A549 treated with dexamethasone at 1 μM for 4 hours (cell line): ENCODE measurements around the gene MESP1. TPM values are rescaled to one million over a fixed set of nuclear protein-coding genes. Genes with fewer than 3 reads are reported as not detected.

Source experiments
- total RNA-seq: library from RNA; stranded (reverse); fragments of 200-300 nt; extraction: Qiagen RNA extraction; gene quantifications from 5 replicates; pipeline ENCODE4 v1.2.3, GENCODE V29; 2022

The MESP1 gene, protein sequence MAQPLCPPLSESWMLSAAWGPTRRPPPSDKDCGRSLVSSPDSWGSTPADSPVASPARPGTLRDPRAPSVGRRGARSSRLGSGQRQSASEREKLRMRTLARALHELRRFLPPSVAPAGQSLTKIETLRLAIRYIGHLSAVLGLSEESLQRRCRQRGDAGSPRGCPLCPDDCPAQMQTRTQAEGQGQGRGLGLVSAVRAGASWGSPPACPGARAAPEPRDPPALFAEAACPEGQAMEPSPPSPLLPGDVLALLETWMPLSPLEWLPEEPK
- 1.7 to 6.0 TPM (median 4.4 TPM) in 5 replicates for total RNA-seq

DNA sequence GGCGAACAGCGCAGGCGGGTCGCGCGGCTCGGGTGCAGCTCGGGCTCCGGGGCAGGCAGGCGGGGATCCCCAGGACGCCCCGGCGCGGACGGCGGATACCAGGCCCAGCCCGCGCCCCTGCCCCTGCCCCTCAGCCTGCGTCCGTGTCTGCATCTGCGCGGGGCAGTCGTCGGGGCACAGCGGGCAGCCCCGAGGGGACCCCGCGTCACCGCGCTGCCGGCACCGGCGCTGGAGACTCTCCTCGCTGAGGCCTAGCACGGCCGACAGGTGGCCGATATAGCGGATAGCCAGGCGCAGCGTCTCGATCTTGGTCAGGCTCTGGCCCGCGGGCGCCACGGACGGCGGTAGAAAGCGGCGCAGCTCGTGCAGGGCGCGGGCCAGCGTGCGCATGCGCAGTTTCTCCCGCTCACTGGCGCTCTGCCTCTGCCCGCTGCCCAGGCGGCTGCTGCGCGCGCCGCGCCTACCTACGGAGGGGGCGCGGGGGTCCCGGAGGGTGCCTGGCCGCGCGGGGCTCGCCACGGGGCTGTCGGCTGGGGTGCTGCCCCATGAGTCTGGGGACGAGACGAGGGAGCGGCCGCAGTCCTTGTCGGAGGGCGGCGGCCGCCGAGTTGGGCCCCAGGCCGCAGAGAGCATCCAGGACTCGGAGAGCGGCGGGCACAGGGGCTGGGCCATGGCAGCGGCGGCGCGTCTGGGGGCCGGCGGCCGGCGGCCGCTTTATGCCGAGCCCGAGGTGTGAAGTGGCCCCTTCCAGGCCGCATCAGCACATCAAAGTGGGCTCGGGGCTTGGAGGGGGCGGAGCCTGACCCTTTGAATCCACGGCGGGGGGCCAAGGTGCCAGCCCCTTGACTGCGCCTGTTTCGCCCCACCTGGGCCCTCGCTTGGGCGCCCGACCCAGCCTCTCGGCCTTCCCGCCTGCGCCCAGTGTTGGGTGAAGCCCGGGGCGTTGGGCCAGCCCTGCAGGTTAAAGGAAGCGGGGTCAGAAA lies at the start of gene MESP1:
TSS of gene MESP1 (minus strand) at position 690 of the 983 bp plus-strand sequence. CDS start at position 672, 18 bp downstream.

DNA sequence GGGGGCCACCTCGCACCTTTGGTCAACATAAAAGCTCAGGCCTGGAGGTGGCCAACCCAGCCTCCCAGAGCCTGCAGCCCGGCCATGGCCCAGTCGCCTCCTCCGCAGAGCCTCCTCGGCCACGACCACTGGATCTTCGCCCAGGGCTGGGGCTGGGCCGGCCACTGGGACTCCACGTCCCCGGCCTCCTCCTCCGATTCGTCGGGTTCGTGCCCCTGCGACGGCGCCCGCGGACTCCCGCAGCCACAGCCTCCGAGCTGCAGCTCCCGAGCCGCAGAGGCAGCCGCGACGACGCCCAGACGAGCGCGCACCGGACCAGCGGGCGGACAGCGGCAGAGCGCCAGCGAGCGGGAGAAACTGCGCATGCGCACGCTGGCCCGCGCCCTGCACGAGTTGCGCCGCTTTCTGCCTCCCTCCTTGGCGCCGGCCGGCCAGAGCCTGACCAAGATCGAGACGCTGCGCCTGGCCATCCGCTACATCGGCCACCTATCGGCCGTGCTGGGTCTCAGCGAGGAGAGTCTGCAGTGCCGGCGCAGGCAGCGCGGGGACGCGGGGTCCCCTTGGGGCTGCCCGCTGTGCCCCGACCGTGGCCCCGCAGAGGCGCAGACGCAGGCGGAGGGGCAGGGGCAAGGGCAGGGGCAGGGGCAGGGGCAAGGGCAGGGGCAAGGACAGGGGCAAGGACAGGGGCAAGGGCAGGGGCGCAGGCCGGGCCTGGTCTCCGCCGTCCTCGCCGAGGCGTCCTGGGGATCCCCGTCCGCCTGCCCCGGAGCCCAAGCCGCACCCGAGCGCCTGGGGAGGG lies 25.4 kb upstream of the MESP1 start, which contains the start of gene MESP2:
TSS of gene MESP2 (plus strand) at position 59 of the 799 bp plus-strand sequence. CDS start at position 85, 26 bp downstream.

Other genes starting within 250 kb of the MESP1 start
- gene TICRR, start 175.8 kb downstream of the MESP1 start, total RNA-seq, result 8.8 to 13.6 TPM (median 12.1 TPM) in 5 replicates
- 2.8 to 5.2 TPM (median 4.0 TPM) in 5 replicates for gene KIF7, start 95.8 kb downstream of the MESP1 start, total RNA-seq
- 0.06 to 0.09 TPM (median 0.08 TPM) in 5 replicates for gene PLIN1, start 71.9 kb downstream of the MESP1 start, total RNA-seq
- gene PEX11A, start 60.5 kb downstream of the MESP1 start, total RNA-seq, result 7.4 to 9.9 TPM (median 8.5 TPM) in 5 replicates
- 0.10 to 0.27 TPM (median 0.17 TPM) in 5 replicates for gene WDR93, start 60.4 kb downstream of the MESP1 start, total RNA-seq
- gene MESP2, start 25.1 kb upstream of the MESP1 start, total RNA-seq, result 0.25 to 0.63 TPM (median 0.45 TPM) in 4 of 5 replicates, not detected in the other
- 80.3 to 96.8 TPM (median 90.1 TPM) in 5 replicates for gene ANPEP, start 63.6 kb upstream of the MESP1 start, total RNA-seq
- 42.3 to 67.9 TPM (median 47.0 TPM) in 5 replicates for gene AP3S2, start 142.7 kb upstream of the MESP1 start, total RNA-seq
- 10.3 to 14.4 TPM (median 13.8 TPM) in 5 replicates for gene ARPIN, start 161.7 kb upstream of the MESP1 start, total RNA-seq